ENCODE results near the gene AXIN2.

DNA sequence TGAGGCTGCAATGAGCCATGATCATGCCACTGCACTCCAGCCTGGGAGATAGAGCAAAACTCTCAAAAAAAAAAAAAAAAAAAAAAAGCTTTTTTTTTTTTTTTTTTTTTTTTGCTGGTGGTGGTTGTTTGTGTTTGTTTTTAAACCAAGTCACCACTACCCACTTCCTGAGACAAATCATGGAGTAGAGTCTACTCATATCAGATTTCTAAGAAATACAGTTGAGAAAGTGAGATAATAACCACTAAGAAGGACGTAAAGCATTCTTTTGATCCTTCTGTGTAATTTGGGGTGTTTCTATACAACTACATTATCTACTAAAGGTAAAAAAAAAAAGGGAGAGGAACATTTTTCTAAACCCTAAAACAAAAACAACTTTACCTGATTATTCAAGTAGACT lies 38.0 kb downstream of the AXIN2 start:
- TF ChIP-seq CTCF (conservative IDR thresholded peaks at IDR 0.05; ENCODE audit: low read length) (no peak), EZH2phosphoT487 (IDR thresholded peaks at IDR 0.05; ENCODE audit: borderline replicate concordance) (no peak)
